ENCODE data around the gene PKD1L1.

- TF ChIP-seq CTCF (IDR thresholded peaks at IDR 0.05) (no peak), POLR2A (IDR thresholded peaks at IDR 0.05) (no peak)
Measured at GRCh38 chr7:47739301-47739875, 208.9 kb downstream of the PKD1L1 start.

Data from heart left ventricle (tissue), 13 donors.